ENCODE data around the gene CTTNBP2.

Gene CTTNBP2

DNA sequence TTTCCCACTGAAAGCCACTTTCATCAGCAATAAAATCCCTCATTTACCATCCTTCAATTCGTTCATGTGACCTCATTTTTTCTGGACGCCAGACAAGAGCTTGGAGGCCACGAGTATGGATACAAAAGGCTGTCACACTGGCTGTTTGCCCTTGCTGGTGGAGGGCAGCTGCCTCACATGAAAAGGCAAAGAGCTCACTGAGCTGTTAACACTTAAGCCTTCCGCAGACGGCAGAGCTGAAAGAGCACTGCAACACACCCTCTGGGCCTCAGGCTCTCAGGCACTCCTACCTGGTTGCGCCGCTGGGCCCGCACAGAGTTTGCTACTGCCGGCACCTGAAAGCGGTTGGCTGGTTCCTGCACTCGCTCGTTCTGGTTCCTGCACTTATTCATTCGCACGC is 199.9 kb downstream of the CTTNBP2 start:
- no peak overlapping the region for H3K4me3 ChIP-seq (ENCODE audit: low read depth in 1 of 2, low read length in 1 of 2)
- no peaks in the 10 kb centered on the region for H3K36me3 ChIP-seq
- no peak overlapping the region for H3K27ac ChIP-seq
- H3K27me3 ChIP-seq: no peaks in the 10 kb centered on the region
- TF ChIP-seq, protein P1, sequence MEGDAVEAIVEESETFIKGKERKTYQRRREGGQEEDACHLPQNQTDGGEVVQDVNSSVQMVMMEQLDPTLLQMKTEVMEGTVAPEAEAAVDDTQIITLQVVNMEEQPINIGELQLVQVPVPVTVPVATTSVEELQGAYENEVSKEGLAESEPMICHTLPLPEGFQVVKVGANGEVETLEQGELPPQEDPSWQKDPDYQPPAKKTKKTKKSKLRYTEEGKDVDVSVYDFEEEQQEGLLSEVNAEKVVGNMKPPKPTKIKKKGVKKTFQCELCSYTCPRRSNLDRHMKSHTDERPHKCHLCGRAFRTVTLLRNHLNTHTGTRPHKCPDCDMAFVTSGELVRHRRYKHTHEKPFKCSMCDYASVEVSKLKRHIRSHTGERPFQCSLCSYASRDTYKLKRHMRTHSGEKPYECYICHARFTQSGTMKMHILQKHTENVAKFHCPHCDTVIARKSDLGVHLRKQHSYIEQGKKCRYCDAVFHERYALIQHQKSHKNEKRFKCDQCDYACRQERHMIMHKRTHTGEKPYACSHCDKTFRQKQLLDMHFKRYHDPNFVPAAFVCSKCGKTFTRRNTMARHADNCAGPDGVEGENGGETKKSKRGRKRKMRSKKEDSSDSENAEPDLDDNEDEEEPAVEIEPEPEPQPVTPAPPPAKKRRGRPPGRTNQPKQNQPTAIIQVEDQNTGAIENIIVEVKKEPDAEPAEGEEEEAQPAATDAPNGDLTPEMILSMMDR (IDR thresholded peaks at IDR 0.05): no peak
- no peaks in the 10 kb centered on the region for H3K4me1 ChIP-seq (ENCODE audit: control insufficient read depth in 1 of 2, insufficient read depth in 1 of 2, low read depth in 1 of 2, low read length in 1 of 2)
- H3K9me3 ChIP-seq: no peaks in the 10 kb centered on the region

DNA sequence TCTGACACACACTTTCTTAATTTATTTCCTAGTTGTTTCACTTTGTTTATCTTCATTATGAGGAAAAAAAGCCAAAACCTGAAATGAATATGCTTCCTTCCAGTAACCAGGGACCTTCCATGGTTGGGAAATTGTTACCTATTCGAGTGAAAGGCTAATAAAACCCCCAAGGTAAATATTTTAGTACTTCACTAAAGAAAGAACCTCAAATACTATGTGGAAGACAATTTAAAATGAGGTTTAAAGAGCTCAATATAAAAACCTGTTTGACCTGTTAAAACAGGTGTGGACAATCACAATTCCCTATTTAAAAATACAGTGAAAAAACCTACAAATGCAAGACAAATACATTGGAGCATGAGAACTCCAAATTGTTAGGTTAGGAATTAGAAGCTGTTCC is 200.8 kb downstream of the CTTNBP2 start:
- H3K27ac ChIP-seq: no peak overlapping the region
- H3K4me3 ChIP-seq (ENCODE audit: low read depth in 1 of 2, low read length in 1 of 2): no peak overlapping the region
- TF ChIP-seq, protein P1 (IDR thresholded peaks at IDR 0.05): no peak
- no peaks in the 10 kb centered on the region for H3K36me3 ChIP-seq
- no peaks in the 10 kb centered on the region for H3K4me1 ChIP-seq (ENCODE audit: control insufficient read depth in 1 of 2, insufficient read depth in 1 of 2, low read depth in 1 of 2, low read length in 1 of 2)
- H3K9me3 ChIP-seq: no peaks in the 10 kb centered on the region
- H3K27me3 ChIP-seq: no peaks in the 10 kb centered on the region

DNA sequence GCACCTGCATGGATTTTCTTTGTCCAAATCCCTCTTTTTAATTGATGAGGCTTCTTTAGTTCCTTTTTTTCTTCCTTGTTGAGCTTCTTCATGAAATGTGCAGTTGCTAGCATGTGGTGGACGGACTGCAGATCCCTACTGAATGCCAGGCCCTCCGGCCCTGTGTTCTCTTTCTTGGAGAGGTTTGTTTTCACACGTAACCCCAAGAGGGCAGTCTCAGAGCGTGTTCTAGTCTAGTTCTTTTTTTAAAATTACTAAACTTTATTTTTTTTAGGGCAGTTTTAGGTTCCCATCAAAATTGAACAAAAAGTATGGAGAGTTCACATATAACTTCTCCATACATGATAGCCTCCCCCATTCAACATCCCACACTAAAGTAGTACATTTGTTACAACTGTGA is 203.4 kb downstream of the CTTNBP2 start:
- TF ChIP-seq, protein P1 (IDR thresholded peaks at IDR 0.05): no peak
- Histone ChIP-seq H3K4me3 (ENCODE audit: low read depth in 1 of 2, low read length in 1 of 2) (no peak overlapping the region), H3K9me3 (no peaks in the 10 kb centered on the region), H3K4me1 (ENCODE audit: control insufficient read depth in 1 of 2, insufficient read depth in 1 of 2, low read depth in 1 of 2, low read length in 1 of 2) (no peaks in the 10 kb centered on the region), H3K27ac (no peak overlapping the region), H3K27me3 (no peaks in the 10 kb centered on the region), H3K36me3 (no peaks in the 10 kb centered on the region)

- no peaks in the 10 kb centered on the region for H3K4me1 ChIP-seq (ENCODE audit: control insufficient read depth in 1 of 2, insufficient read depth in 1 of 2, low read depth in 1 of 2, low read length in 1 of 2)
- no peaks in the 10 kb centered on the region for H3K27me3 ChIP-seq
- TF ChIP-seq, protein P1 (IDR thresholded peaks at IDR 0.05): no peak
- no peak overlapping the region for H3K4me3 ChIP-seq (ENCODE audit: low read depth in 1 of 2, low read length in 1 of 2)
- no peaks in the 10 kb centered on the region for H3K36me3 ChIP-seq
- no peaks in the 10 kb centered on the region for H3K9me3 ChIP-seq
- H3K27ac ChIP-seq: no peak overlapping the region
These were observed 205.8 kb downstream of the CTTNBP2 start for GRCh38 chr7:117667456-117667855.

DNA sequence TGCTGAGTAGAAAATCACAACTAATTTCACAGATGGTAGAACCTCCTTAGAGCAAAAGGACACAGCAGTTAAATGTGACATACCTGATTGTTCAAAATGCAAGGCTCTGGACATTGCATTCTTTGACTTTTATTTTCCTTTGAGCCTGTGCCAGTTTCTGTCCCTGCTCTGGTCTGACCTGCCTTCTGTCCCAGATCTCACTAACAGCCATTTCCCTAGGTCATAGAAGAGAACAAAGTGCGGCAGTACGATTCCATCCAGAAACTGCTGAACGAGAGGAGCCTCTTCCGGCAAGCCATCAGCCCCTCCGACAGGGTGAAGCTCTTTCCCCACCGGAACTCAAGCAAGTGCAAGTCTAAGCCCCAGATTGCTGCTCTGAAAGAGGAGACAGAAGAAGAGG is 206.6 kb downstream of the CTTNBP2 start:
- Histone ChIP-seq H3K27me3 (no peaks in the 10 kb centered on the region), H3K9me3 (no peaks in the 10 kb centered on the region), H3K27ac (no peak overlapping the region), H3K36me3 (no peaks in the 10 kb centered on the region), H3K4me3 (ENCODE audit: low read depth in 1 of 2, low read length in 1 of 2) (no peak overlapping the region), H3K4me1 (ENCODE audit: control insufficient read depth in 1 of 2, insufficient read depth in 1 of 2, low read depth in 1 of 2, low read length in 1 of 2) (no peaks in the 10 kb centered on the region)
- TF ChIP-seq, protein P1 (IDR thresholded peaks at IDR 0.05): no peak

GRCh38 chr7:117666031-117666430 is 207.2 kb downstream of the CTTNBP2 start:
- Histone ChIP-seq H3K36me3 (no peaks in the 10 kb centered on the region), H3K4me3 (ENCODE audit: low read depth in 1 of 2, low read length in 1 of 2) (no peak overlapping the region), H3K27me3 (no peaks in the 10 kb centered on the region), H3K4me1 (ENCODE audit: control insufficient read depth in 1 of 2, insufficient read depth in 1 of 2, low read depth in 1 of 2, low read length in 1 of 2) (no peaks in the 10 kb centered on the region), H3K27ac (no peak overlapping the region), H3K9me3 (no peaks in the 10 kb centered on the region)
- TF ChIP-seq, protein P1 (IDR thresholded peaks at IDR 0.05): no peak
